ENCODE data around the gene GALNT16. TPM values are rescaled to one million over a fixed set of nuclear protein-coding genes. Genes with fewer than 3 reads are reported as not detected.

GALNT16 gene
- total RNA-seq, 1 donor from 2014 or later = 6.2 TPM

GRCh38 chr14:69284170-69284569 lies 24.2 kb downstream of the GALNT16 start:
- DNase-seq (ENCODE audit: low read depth) = no peak
- Histone ChIP-seq H3K9me3 (ENCODE audit: insufficient read depth, low read depth, low read length) (no peaks in the 10 kb centered on the region), H3K27ac (ENCODE audit: low read depth, low read length) (no peak overlapping the region), H3K4me3 (ENCODE audit: insufficient read depth, low read depth, low read length) (no peak overlapping the region), H3K27me3 (ENCODE audit: insufficient read depth, low read length) (no peaks in the 10 kb centered on the region), H3K4me2 (ENCODE audit: low read length) (no peak overlapping the region), H4K20me1 (ENCODE audit: insufficient read depth, low read length) (no peaks in the 10 kb centered on the region), H3K36me3 (ENCODE audit: insufficient read depth, low read length) (no peaks in the 10 kb centered on the region), H3K9ac (ENCODE audit: low read length) (no peak overlapping the region), H3K4me1 (ENCODE audit: insufficient read depth, low read length) (peaks cover 6% of the 10 kb centered on the region), H3K79me2 (ENCODE audit: insufficient read depth, low read length) (no peaks in the 10 kb centered on the region), H2AFZ (ENCODE audit: low read depth, low read length) (no peak overlapping the region)
- FAIRE-seq = no peak
- Mint-ChIP-seq H3K27ac (ENCODE audit: unreplicated experiment) (no peak overlapping the region), H3K4me3 (ENCODE audit: unreplicated experiment) (no peak overlapping the region), H3K36me3 (ENCODE audit: low read depth, unreplicated experiment) (peaks cover 4% of the 10 kb centered on the region), H3K27me3 (ENCODE audit: low read depth, unreplicated experiment) (peaks cover 33% of the 10 kb centered on the region), H3K9me3 (ENCODE audit: unreplicated experiment) (no peaks in the 10 kb centered on the region), H3K4me1 (ENCODE audit: low read depth, unreplicated experiment) (peaks cover 6% of the 10 kb centered on the region)
- no peak for TF ChIP-seq EZH2 (IDR thresholded peaks at IDR 0.05; ENCODE audit: insufficient read depth, low read length)

DNA sequence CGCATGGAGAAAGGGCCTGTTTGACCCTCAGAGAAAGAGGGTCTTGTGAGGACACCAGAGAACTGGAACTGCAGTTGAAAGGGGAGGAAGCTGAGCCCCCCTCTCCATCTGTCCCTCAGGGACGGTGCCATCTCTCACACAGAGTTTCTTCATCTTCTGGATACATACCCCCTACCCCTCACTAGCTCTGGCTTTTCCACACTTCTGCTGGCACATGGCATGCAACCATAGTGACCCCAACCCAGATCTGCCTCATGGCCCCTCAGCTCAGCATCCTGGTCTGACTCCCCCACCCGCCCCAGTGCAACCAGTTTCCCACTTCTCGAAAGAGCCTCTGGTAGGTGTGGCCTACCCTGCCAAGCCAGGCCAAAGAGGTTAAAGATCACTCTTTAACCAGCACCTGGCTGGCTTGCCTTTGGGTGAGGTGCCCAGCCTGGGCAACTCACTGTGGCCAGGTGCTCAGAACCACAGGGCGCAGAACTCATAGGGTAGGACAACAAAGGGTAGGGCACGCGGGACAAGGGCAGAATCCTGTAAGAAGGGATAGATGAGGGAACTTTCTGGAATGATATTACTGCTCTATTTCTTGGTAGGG lies 25.8 kb downstream of the GALNT16 start:
- no peaks in the 10 kb centered on the region for H4K20me1 ChIP-seq (ENCODE audit: insufficient read depth, low read length)
- H3K4me3 ChIP-seq (ENCODE audit: insufficient read depth, low read depth, low read length) = no peak overlapping the region
- H3K4me1 Mint-ChIP-seq (ENCODE audit: low read depth, unreplicated experiment) = peaks cover 6% of the 10 kb centered on the region
- H3K27me3 ChIP-seq (ENCODE audit: insufficient read depth, low read length) = peaks cover 2% of the 10 kb centered on the region
- H3K4me3 Mint-ChIP-seq (ENCODE audit: unreplicated experiment) = no peak overlapping the region
- no peak overlapping the region for H3K4me2 ChIP-seq (ENCODE audit: low read length)
- no peaks in the 10 kb centered on the region for H3K9me3 Mint-ChIP-seq (ENCODE audit: unreplicated experiment)
- H3K27me3 Mint-ChIP-seq (ENCODE audit: low read depth, unreplicated experiment) = peaks cover 34% of the 10 kb centered on the region
- H3K27ac ChIP-seq (ENCODE audit: low read depth, low read length) = no peak overlapping the region
- H3K36me3 ChIP-seq (ENCODE audit: insufficient read depth, low read length) = no peaks in the 10 kb centered on the region
- H3K9ac ChIP-seq (ENCODE audit: low read length) = no peak overlapping the region
- H2AFZ ChIP-seq (ENCODE audit: low read depth, low read length) = no peak overlapping the region
- no peak overlapping the region for H3K27ac Mint-ChIP-seq (ENCODE audit: unreplicated experiment)
- peaks cover 4% of the 10 kb centered on the region for H3K36me3 Mint-ChIP-seq (ENCODE audit: low read depth, unreplicated experiment)
- DNase-seq (ENCODE audit: low read depth) (no peak), FAIRE-seq (no peak)
- H3K4me1 ChIP-seq (ENCODE audit: insufficient read depth, low read length) = peaks cover 6% of the 10 kb centered on the region
- no peaks in the 10 kb centered on the region for H3K9me3 ChIP-seq (ENCODE audit: insufficient read depth, low read depth, low read length)
- H3K79me2 ChIP-seq (ENCODE audit: insufficient read depth, low read length) = no peaks in the 10 kb centered on the region
- no peak for TF ChIP-seq EZH2 (IDR thresholded peaks at IDR 0.05; ENCODE audit: insufficient read depth, low read length)
- TF ChIP-seq, protein P1, sequence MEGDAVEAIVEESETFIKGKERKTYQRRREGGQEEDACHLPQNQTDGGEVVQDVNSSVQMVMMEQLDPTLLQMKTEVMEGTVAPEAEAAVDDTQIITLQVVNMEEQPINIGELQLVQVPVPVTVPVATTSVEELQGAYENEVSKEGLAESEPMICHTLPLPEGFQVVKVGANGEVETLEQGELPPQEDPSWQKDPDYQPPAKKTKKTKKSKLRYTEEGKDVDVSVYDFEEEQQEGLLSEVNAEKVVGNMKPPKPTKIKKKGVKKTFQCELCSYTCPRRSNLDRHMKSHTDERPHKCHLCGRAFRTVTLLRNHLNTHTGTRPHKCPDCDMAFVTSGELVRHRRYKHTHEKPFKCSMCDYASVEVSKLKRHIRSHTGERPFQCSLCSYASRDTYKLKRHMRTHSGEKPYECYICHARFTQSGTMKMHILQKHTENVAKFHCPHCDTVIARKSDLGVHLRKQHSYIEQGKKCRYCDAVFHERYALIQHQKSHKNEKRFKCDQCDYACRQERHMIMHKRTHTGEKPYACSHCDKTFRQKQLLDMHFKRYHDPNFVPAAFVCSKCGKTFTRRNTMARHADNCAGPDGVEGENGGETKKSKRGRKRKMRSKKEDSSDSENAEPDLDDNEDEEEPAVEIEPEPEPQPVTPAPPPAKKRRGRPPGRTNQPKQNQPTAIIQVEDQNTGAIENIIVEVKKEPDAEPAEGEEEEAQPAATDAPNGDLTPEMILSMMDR (IDR thresholded peaks at IDR 0.05; ENCODE audit: insufficient read depth, low read depth, low read length) = no peak

GRCh38 chr14:69287098-69288010 lies 27.4 kb downstream of the GALNT16 start:
- H3K27me3 ChIP-seq (ENCODE audit: insufficient read depth, low read length) = peaks cover 2% of the 10 kb centered on the region
- no peak overlapping the region for H2AFZ ChIP-seq (ENCODE audit: low read depth, low read length)
- no peak for TF ChIP-seq EZH2 (IDR thresholded peaks at IDR 0.05; ENCODE audit: insufficient read depth, low read length)
- TF ChIP-seq, protein P1 (IDR thresholded peaks at IDR 0.05; ENCODE audit: insufficient read depth, low read depth, low read length) = no peak
- H3K4me3 ChIP-seq (ENCODE audit: insufficient read depth, low read depth, low read length) = no peak overlapping the region
- H3K27ac Mint-ChIP-seq (ENCODE audit: unreplicated experiment) = no peak overlapping the region
- H3K4me1 Mint-ChIP-seq (ENCODE audit: low read depth, unreplicated experiment) = peaks cover 6% of the 10 kb centered on the region
- no peaks in the 10 kb centered on the region for H3K36me3 Mint-ChIP-seq (ENCODE audit: low read depth, unreplicated experiment)
- H3K4me1 ChIP-seq (ENCODE audit: insufficient read depth, low read length) = peaks cover 6% of the 10 kb centered on the region
- peaks cover 26% of the 10 kb centered on the region for H3K27me3 Mint-ChIP-seq (ENCODE audit: low read depth, unreplicated experiment)
- FAIRE-seq (peak; percentile 13), DNase-seq (ENCODE audit: low read depth) (peak; percentile 31)
- H3K4me3 Mint-ChIP-seq (ENCODE audit: unreplicated experiment) = no peak overlapping the region
- no peaks in the 10 kb centered on the region for H3K9me3 ChIP-seq (ENCODE audit: insufficient read depth, low read depth, low read length)
- no peak overlapping the region for H3K27ac ChIP-seq (ENCODE audit: low read depth, low read length)
- no peaks in the 10 kb centered on the region for H4K20me1 ChIP-seq (ENCODE audit: insufficient read depth, low read length)
- H3K36me3 ChIP-seq (ENCODE audit: insufficient read depth, low read length) = no peaks in the 10 kb centered on the region
- no peak overlapping the region for H3K4me2 ChIP-seq (ENCODE audit: low read length)
- no peak overlapping the region for H3K9ac ChIP-seq (ENCODE audit: low read length)
- no peaks in the 10 kb centered on the region for H3K9me3 Mint-ChIP-seq (ENCODE audit: unreplicated experiment)
- no peaks in the 10 kb centered on the region for H3K79me2 ChIP-seq (ENCODE audit: insufficient read depth, low read length)

Measured in astrocyte (in vitro differentiated cells and primary cell).